ENCODE results near the gene CYSRT1.

- TF ChIP-seq EP300 (IDR thresholded peaks at IDR 0.05; ENCODE audit: borderline replicate concordance) (no peak), TEAD4 (IDR thresholded peaks at IDR 0.05) (no peak), MAX (IDR thresholded peaks at IDR 0.05) (no peak), TAF1 (IDR thresholded peaks at IDR 0.05; ENCODE audit: low read depth) (no peak), ZBTB7A (IDR thresholded peaks at IDR 0.05; ENCODE audit: low read depth) (no peak), CREB1 (IDR thresholded peaks at IDR 0.05; ENCODE audit: low read depth) (no peak), CEBPB (IDR thresholded peaks at IDR 0.05) (no peak), RAD21 (IDR thresholded peaks at IDR 0.05; ENCODE audit: low read depth) (no peak), FOXM1 (IDR thresholded peaks at IDR 0.05; ENCODE audit: borderline replicate concordance, low read depth) (no peak), NFIC (IDR thresholded peaks at IDR 0.05) (no peak), YY1 (IDR thresholded peaks at IDR 0.05; ENCODE audit: low read depth) (no peak), EGR1 (IDR thresholded peaks at IDR 0.05) (no peak)
- TF ChIP-seq, protein P1, sequence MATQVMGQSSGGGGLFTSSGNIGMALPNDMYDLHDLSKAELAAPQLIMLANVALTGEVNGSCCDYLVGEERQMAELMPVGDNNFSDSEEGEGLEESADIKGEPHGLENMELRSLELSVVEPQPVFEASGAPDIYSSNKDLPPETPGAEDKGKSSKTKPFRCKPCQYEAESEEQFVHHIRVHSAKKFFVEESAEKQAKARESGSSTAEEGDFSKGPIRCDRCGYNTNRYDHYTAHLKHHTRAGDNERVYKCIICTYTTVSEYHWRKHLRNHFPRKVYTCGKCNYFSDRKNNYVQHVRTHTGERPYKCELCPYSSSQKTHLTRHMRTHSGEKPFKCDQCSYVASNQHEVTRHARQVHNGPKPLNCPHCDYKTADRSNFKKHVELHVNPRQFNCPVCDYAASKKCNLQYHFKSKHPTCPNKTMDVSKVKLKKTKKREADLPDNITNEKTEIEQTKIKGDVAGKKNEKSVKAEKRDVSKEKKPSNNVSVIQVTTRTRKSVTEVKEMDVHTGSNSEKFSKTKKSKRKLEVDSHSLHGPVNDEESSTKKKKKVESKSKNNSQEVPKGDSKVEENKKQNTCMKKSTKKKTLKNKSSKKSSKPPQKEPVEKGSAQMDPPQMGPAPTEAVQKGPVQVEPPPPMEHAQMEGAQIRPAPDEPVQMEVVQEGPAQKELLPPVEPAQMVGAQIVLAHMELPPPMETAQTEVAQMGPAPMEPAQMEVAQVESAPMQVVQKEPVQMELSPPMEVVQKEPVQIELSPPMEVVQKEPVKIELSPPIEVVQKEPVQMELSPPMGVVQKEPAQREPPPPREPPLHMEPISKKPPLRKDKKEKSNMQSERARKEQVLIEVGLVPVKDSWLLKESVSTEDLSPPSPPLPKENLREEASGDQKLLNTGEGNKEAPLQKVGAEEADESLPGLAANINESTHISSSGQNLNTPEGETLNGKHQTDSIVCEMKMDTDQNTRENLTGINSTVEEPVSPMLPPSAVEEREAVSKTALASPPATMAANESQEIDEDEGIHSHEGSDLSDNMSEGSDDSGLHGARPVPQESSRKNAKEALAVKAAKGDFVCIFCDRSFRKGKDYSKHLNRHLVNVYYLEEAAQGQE (IDR thresholded peaks at IDR 0.05; ENCODE audit: low read depth), result no peak
- TF ChIP-seq, protein P2, sequence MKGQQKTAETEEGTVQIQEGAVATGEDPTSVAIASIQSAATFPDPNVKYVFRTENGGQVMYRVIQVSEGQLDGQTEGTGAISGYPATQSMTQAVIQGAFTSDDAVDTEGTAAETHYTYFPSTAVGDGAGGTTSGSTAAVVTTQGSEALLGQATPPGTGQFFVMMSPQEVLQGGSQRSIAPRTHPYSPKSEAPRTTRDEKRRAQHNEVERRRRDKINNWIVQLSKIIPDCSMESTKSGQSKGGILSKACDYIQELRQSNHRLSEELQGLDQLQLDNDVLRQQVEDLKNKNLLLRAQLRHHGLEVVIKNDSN (IDR thresholded peaks at IDR 0.05), result no peak
Measured at GRCh38 chr9:137192859-137193258, 32.1 kb upstream of the CYSRT1 start.
